Loucy (cell line): ENCODE data around the gene SOWAHC.

Experiments
- H2AFZ ChIP-seq: fragments of 200-600 bp; sonication (generic); 2 replicates; pipeline ENCODE4 v1.6.0; 2016; ENCODE audit warnings: antibody characterized with exemption, mild to moderate bottlenecking, low read length, moderate library complexity
- H3F3A ChIP-seq: fragments of 200-600 bp; 2 replicates; pipeline ENCODE4 v1.6.0; 2016; ENCODE audit warnings: antibody characterized with exemption, low read depth, mild to moderate bottlenecking
- H3K27me3 ChIP-seq: fragments of 200-600 bp; sonication (generic); 2 replicates; pipeline ENCODE4 v1.6.1; 2014; ENCODE audit warnings: low read length, mild to moderate bottlenecking; ENCODE audit not compliant: insufficient read depth, poor library complexity, severe bottlenecking
- H3K36me3 ChIP-seq: fragments of 200-600 bp; sonication (generic); 2 replicates; pipeline ENCODE4 v1.6.1; 2016; ENCODE audit warnings: low read length; ENCODE audit not compliant: insufficient read depth
- H3K4me1 ChIP-seq: fragments of 200-600 bp; sonication (generic); 2 replicates; pipeline ENCODE4 v1.5.1; 2014; ENCODE audit warnings: low read length, mild to moderate bottlenecking; ENCODE audit not compliant: insufficient read depth, poor library complexity, severe bottlenecking
- H3K4me2 ChIP-seq: fragments of 200-600 bp; sonication (generic); 2 replicates; pipeline ENCODE4 v1.6.0; 2014; ENCODE audit warnings: antibody characterized with exemption, low read length, low read depth, mild to moderate bottlenecking; ENCODE audit not compliant: poor library complexity, severe bottlenecking
- H3K4me3 ChIP-seq: fragments of 200-600 bp; sonication (generic); 2 replicates; pipeline ENCODE4 v1.5.1; 2014; ENCODE audit warnings: low read length, mild to moderate bottlenecking, mixed read lengths; ENCODE audit not compliant: poor library complexity, severe bottlenecking
- H3K79me2 ChIP-seq: fragments of 200-600 bp; sonication (generic); 2 replicates; pipeline ENCODE4 v1.6.1; 2014; ENCODE audit warnings: low read length; ENCODE audit not compliant: insufficient read depth
- H3K9ac ChIP-seq: fragments of 200-600 bp; sonication (generic); 2 replicates; pipeline ENCODE4 v1.6.0; 2014; ENCODE audit warnings: mild to moderate bottlenecking, low read depth, low read length, moderate library complexity; ENCODE audit not compliant: poor library complexity, severe bottlenecking
- H3K9me2 ChIP-seq: fragments of 200-600 bp; sonication (generic); replicated peaks from 2 replicates; pipeline ENCODE4 v1.6.1; 2016; ENCODE audit warnings: low read depth, low read length, mixed read lengths
- H3K9me3 ChIP-seq: fragments of 200-600 bp; sonication (generic); 2 replicates; pipeline ENCODE4 v1.6.1; 2014; ENCODE audit warnings: mild to moderate bottlenecking, antibody characterized with exemption, low read length, low read depth; ENCODE audit not compliant: insufficient read depth
- H4K20me1 ChIP-seq: fragments of 200-600 bp; sonication (generic); 2 replicates; pipeline ENCODE4 v1.6.0; 2014; ENCODE audit warnings: antibody characterized with exemption, low read length, mild to moderate bottlenecking; ENCODE audit not compliant: insufficient read depth, poor library complexity, severe bottlenecking
- EZH2phosphoT487 ChIP-seq: fragments of 200-600 bp; IDR thresholded peaks from 2 replicates; pipeline ENCODE4 v1.6.1; 2018; ENCODE audit warnings: antibody characterized with exemption, mild to moderate bottlenecking, moderate library complexity, borderline replicate concordance
- TF ChIP-seq, protein P1 (sequence below): fragments of 200-600 bp; sonication (generic); conservative IDR thresholded peaks from 2 replicates; pipeline ENCODE4 v1.5.1; 2014; ENCODE audit warnings: mild to moderate bottlenecking, antibody characterized with exemption, low read length

The SOWAHC gene

GRCh38 chr2:109604597-109604996, 9.6 kb upstream of the SOWAHC start:
- Histone ChIP-seq H4K20me1 (no peaks in the 10 kb centered on the region), H3K9me3 (no peaks in the 10 kb centered on the region), H3K4me3 (no peak overlapping the region), H3K9ac (no peak overlapping the region), H3K4me1 (no peaks in the 10 kb centered on the region), H3K27me3 (no peaks in the 10 kb centered on the region), H3K9me2 (no peaks in the 10 kb centered on the region), H3K79me2 (no peaks in the 10 kb centered on the region), H2AFZ (peak overlapping the region; percentile 36; the same call in 1 of the 2 replicates), H3F3A (no peaks in the 10 kb centered on the region), H3K4me2 (no peak overlapping the region), H3K36me3 (no peaks in the 10 kb centered on the region)
- TF ChIP-seq EZH2phosphoT487, result no peak
- TF ChIP-seq, protein P1, sequence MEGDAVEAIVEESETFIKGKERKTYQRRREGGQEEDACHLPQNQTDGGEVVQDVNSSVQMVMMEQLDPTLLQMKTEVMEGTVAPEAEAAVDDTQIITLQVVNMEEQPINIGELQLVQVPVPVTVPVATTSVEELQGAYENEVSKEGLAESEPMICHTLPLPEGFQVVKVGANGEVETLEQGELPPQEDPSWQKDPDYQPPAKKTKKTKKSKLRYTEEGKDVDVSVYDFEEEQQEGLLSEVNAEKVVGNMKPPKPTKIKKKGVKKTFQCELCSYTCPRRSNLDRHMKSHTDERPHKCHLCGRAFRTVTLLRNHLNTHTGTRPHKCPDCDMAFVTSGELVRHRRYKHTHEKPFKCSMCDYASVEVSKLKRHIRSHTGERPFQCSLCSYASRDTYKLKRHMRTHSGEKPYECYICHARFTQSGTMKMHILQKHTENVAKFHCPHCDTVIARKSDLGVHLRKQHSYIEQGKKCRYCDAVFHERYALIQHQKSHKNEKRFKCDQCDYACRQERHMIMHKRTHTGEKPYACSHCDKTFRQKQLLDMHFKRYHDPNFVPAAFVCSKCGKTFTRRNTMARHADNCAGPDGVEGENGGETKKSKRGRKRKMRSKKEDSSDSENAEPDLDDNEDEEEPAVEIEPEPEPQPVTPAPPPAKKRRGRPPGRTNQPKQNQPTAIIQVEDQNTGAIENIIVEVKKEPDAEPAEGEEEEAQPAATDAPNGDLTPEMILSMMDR, result no peak

DNA sequence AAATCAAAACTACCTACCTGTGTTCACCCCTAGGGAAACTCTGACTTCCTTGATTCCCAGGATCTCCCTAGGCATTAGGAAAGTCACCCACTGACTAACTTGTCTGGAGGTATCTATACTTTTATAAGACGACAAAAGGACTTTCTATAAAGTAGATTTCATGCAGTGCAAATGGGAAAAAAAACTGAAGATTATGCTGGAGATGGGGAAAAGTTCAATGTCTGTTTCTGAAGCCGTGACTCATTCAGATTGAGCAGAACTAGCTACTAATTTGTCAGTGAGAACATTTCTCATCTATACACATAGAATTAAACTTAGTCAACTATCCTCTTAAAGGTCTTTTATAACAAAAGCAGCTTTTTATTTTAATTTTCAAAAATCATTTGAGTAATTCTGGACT, 6.4 kb upstream of the SOWAHC start:
- Histone ChIP-seq H3K4me2 (no peak overlapping the region), H3K27me3 (no peaks in the 10 kb centered on the region), H3K36me3 (no peaks in the 10 kb centered on the region), H2AFZ (no peak overlapping the region), H3K9me3 (no peaks in the 10 kb centered on the region), H3K79me2 (no peaks in the 10 kb centered on the region), H3K9ac (no peak overlapping the region), H3F3A (no peaks in the 10 kb centered on the region), H3K4me1 (no peaks in the 10 kb centered on the region), H3K4me3 (no peak overlapping the region), H4K20me1 (no peaks in the 10 kb centered on the region), H3K9me2 (no peaks in the 10 kb centered on the region)
- TF ChIP-seq EZH2phosphoT487, result no peak
- TF ChIP-seq, protein P1, result no peak

- H3F3A ChIP-seq, result no peaks in the 10 kb centered on the region
- H3K9me3 ChIP-seq, result no peaks in the 10 kb centered on the region
- no peak overlapping the region for H2AFZ ChIP-seq
- no peaks in the 10 kb centered on the region for H3K4me1 ChIP-seq
- H3K79me2 ChIP-seq, result no peaks in the 10 kb centered on the region
- H3K27me3 ChIP-seq, result no peaks in the 10 kb centered on the region
- no peaks in the 10 kb centered on the region for H3K36me3 ChIP-seq
- no peak overlapping the region for H3K4me2 ChIP-seq
- no peak for TF ChIP-seq EZH2phosphoT487
- TF ChIP-seq, protein P1, result no peak
- H3K9me2 ChIP-seq, result no peaks in the 10 kb centered on the region
- H4K20me1 ChIP-seq, result no peaks in the 10 kb centered on the region
- H3K4me3 ChIP-seq, result no peak overlapping the region
- H3K9ac ChIP-seq, result no peak overlapping the region
Observed at GRCh38 chr2:109609352-109610024, 4.7 kb upstream of the SOWAHC start.
